K562 (cell line): ENCODE data around the gene NIPAL1. TPM values are rescaled to one million over a fixed set of nuclear protein-coding genes. Genes with fewer than 3 reads are reported as not detected.

Experiments used
- ATAC-seq: fragments of 200-7000 bp; cut with Tn5 transposase; 3 replicates; pipeline ENCODE4 v1.9.1; 2020; ENCODE audit warnings: moderate library complexity
- BruUV-seq: library from RNA; stranded (reverse); fragments of 400-500 nt; replicated peaks from 2 replicates; lab custom pipeline; 2021; lab: Mats Ljungman, UMichigan
- CTCF ChIA-PET: fragments of 300-600 bp; formaldehyde crosslinking; extraction: SDS; loops from one replicate; lab custom pipeline; 2021; ENCODE audit warnings: low intra/inter-chr PET ratio; lab: Yijun Ruan, JAX
- POLR2A ChIA-PET: fragments of 300-600, 350-650 bp; sonication (Branson Sonifier 250); formaldehyde crosslinking; extraction: SDS; loops from one replicate; lab custom pipeline; 2021; ENCODE audit warnings: antibody characterized with exemption, inconsistent platforms; lab: Yijun Ruan, JAX
- DNase-seq, 4 experiments: peaks; one replicate each; pipeline versions ENCODE4 v3.0.0 to v3.0.0-alpha.2; 2011 to 2018; ENCODE audit warnings: low spot score in 3 of 4, mixed read lengths in 3 of 4; ENCODE audit errors: extremely low read depth in 1 of 4
- FAIRE-seq: peaks from 2 replicates; lab custom pipeline; 2011; peaks lifted over from hg19 to GRCh38; lab: Jason Lieb, UNC
- H2AFZ ChIP-seq: 2 replicates; pipeline ENCODE4 v1.6.0; 2011; ENCODE audit warnings: low read depth, low read length, control low read depth, inconsistent platforms
- H3K27ac ChIP-seq: fragments of 200-600 bp; 3 replicates; pipeline ENCODE4 v1.8.0; 2011; ENCODE audit warnings: low read depth, mild to moderate bottlenecking, control low read depth, inconsistent platforms, low read length, moderate library complexity, mixed read lengths; ENCODE audit errors: extremely low read depth
- H3K27me3 ChIP-seq, 2 experiments: fragments of 300-600 bp in 1 of 2; 2 replicates in 1 of 2; 3 replicates in 1 of 2; pipeline versions ENCODE4 v1.6.0 to v1.8.0; 2011; ENCODE audit warnings: inconsistent platforms in 2 of 2, low read length in 2 of 2, mild to moderate bottlenecking in 1 of 2, mixed read lengths in 1 of 2, moderate library complexity in 1 of 2; ENCODE audit not compliant: control insufficient read depth in 2 of 2, insufficient read depth in 2 of 2
- H3K36me3 ChIP-seq: fragments of 300-600 bp; 3 replicates; pipeline ENCODE4 v1.8.0; 2011; ENCODE audit warnings: mild to moderate bottlenecking, low read length, inconsistent platforms; ENCODE audit not compliant: control insufficient read depth, insufficient read depth
- H3K4me1 ChIP-seq, 2 experiments: fragments of 200-600 bp in 1 of 2; replicated peaks in 1 of 2; 2 replicates in 1 of 2; 3 replicates in 1 of 2; pipeline versions ENCODE4 v1.5.1 to v1.8.0; 2011; ENCODE audit warnings: inconsistent platforms in 2 of 2, low read length in 2 of 2, mild to moderate bottlenecking in 1 of 2, mixed read lengths in 1 of 2, moderate library complexity in 1 of 2; ENCODE audit not compliant: control insufficient read depth in 2 of 2, insufficient read depth in 2 of 2
- H3K4me2 ChIP-seq: 2 replicates; pipeline ENCODE4 v1.6.1; 2011; ENCODE audit warnings: low read length, control low read depth, inconsistent platforms, mixed read lengths; ENCODE audit not compliant: insufficient read depth
- H3K4me3 ChIP-seq: fragments of 200-600 bp; sonication (generic), shearing (Covaris generic); 2 replicates; pipeline ENCODE4 v1.5.1; 2016; ENCODE audit warnings: control low read depth, inconsistent platforms
- H3K79me2 ChIP-seq: fragments of 200-600 bp; 3 replicates; pipeline ENCODE4 v1.8.0; 2011; ENCODE audit warnings: low read length, inconsistent platforms; ENCODE audit not compliant: control insufficient read depth, insufficient read depth
- H3K9ac ChIP-seq, 2 experiments: 2 replicates each; pipeline versions ENCODE4 v1.6.0 to v1.6.1; 2011; ENCODE audit warnings: low read depth in 2 of 2, low read length in 2 of 2, control low read depth in 1 of 2, inconsistent platforms in 1 of 2, mild to moderate bottlenecking in 1 of 2, mixed read lengths in 1 of 2; ENCODE audit not compliant: insufficient read depth in 1 of 2
- H3K9me1 ChIP-seq: one replicate; pipeline ENCODE4 v1.6.0; 2011; ENCODE audit warnings: inconsistent platforms, mild to moderate bottlenecking, low read length, moderate library complexity; ENCODE audit not compliant: control insufficient read depth, insufficient read depth
- H3K9me3 ChIP-seq: replicated peaks from 2 replicates; pipeline ENCODE4 v1.5.1; 2011; ENCODE audit warnings: low read depth, low read length, inconsistent platforms; ENCODE audit not compliant: control insufficient read depth, insufficient read depth
- H4K20me1 ChIP-seq: replicated peaks from 2 replicates; pipeline ENCODE4 v1.6.1; 2011; ENCODE audit warnings: low read length, inconsistent platforms, mixed read lengths; ENCODE audit not compliant: control insufficient read depth, insufficient read depth
- CREB3L1 ChIP-seq: fragments of 450-650 bp; IDR thresholded peaks from 2 replicates; pipeline ENCODE4 v1.6.1; 2014; ENCODE audit warnings: low read depth, mild to moderate bottlenecking, moderate library complexity, borderline replicate concordance
- EHMT2 ChIP-seq: fragments of 450-650 bp; IDR thresholded peaks from 2 replicates; pipeline ENCODE4 v1.6.1; 2018; ENCODE audit warnings: antibody characterized with exemption
- HDAC1 ChIP-seq, 2 experiments: fragments of 450-650 bp; IDR thresholded peaks; 2 replicates each; pipeline ENCODE4 v1.6.1; 2016 to 2017; ENCODE audit warnings: inconsistent platforms in 1 of 2, mild to moderate bottlenecking in 1 of 2, moderate library complexity in 1 of 2
- IRF9 ChIP-seq: fragments of 450-650 bp; IDR thresholded peaks from 2 replicates; pipeline ENCODE4 v1.6.1; 2016; ENCODE audit warnings: missing biosample characterization, missing genetic modification characterization
- KLF16 ChIP-seq: IDR thresholded peaks from 2 replicates; pipeline ENCODE4 v1.6.1; 2016; ENCODE audit warnings: antibody characterized with exemption
- NFE2L1 ChIP-seq: fragments of 450-650 bp; IDR thresholded peaks from 2 replicates; pipeline ENCODE4 v1.6.1; 2016; ENCODE audit warnings: missing genetic modification characterization, low read depth, mild to moderate bottlenecking, missing compliant biosample characterization, moderate library complexity, borderline replicate concordance
- RERE ChIP-seq: sonication (generic); formaldehyde crosslinking; IDR thresholded peaks from 2 replicates; pipeline ENCODE4 v1.8.0; 2023; ENCODE audit warnings: missing genetic modification reagents, mild to moderate bottlenecking, borderline replicate concordance
- SMARCA5 ChIP-seq: fragments of 450-650 bp; IDR thresholded peaks from 2 replicates; pipeline ENCODE4 v1.6.1; 2016
- ZNF592 ChIP-seq: fragments of 450-650 bp; IDR thresholded peaks from 2 replicates; pipeline ENCODE4 v1.6.1; 2017; ENCODE audit warnings: antibody characterized with exemption, mild to moderate bottlenecking
- ZSCAN32 ChIP-seq: fragments of 450-650 bp; formaldehyde crosslinking; IDR thresholded peaks from 2 replicates; pipeline ENCODE4 v1.4.0; 2020; ENCODE audit warnings: mild to moderate bottlenecking, moderate library complexity
- WGBS: fragments of 100-300 bp; shearing (Covaris generic); methylation state at CpG from one replicate; pipeline ENCODE4 v1.1.6; 2016; ENCODE audit warnings: low coverage, mixed read lengths; ENCODE audit not compliant: insufficient coverage; ENCODE audit errors: missing lambda C conversion rate; 5-methylcytosine and 5-hydroxymethylcytosine counted together
- in situ Hi-C: fragments of 300-500 bp; cut with MboI; formaldehyde crosslinking; loops from 4 replicates; pipeline ENCODE4 v1.15.0; 2018; ENCODE audit warnings: inconsistent platforms, mixed read lengths
- intact Hi-C: fragments of 100-400 bp; cut with micrococcal nuclease; formaldehyde crosslinking; loops from 2 replicates; pipeline ENCODE4 v1.14.2; 2022
- polyA plus RNA-seq, 8 experiments: library from polyadenylated mRNA; depleted of rRNA in 4 of 8; stranded (reverse) in 5 of 8; unstranded in 3 of 8; fragments of >200 nt; fragmentation: Nextera tagmentation in 2 of 8; fragmentation: Illumina TruSeq in 1 of 8; extraction: Ambion mirVana in 2 of 8; extraction: Trizol in 1 of 8; gene quantifications; 2 replicates each; pipeline versions ENCODE4 v1.2.1 to v1.2.3, GENCODE V29; 2011 to 2014; ENCODE audit warnings: inconsistent platforms in 1 of 8, missing spikeins in 1 of 8
- total RNA-seq, 7 experiments: library from RNA; depleted of rRNA in 6 of 7; stranded (reverse); fragments of >200 nt in 6 of 7; fragmentation: Illumina TruSeq in 2 of 7; extraction: Trizol in 2 of 7; gene quantifications; 2 replicates each; pipeline versions ENCODE4 v1.2.1 to v1.2.3, GENCODE V29; 2011 to 2021; ENCODE audit warnings: low replicate concordance in 1 of 7

The NIPAL1 gene
- total and polyA plus RNA-seq, 9 of the 15 experiments (the other 6 are each of a cell fraction or from before 2014, with no cell fraction given), result 0.03 to 0.43 (median 0.25) TPM

- H3K36me3 ChIP-seq, result no peaks in the 10 kb centered on the region
- no TSS peak for BruUV-seq
- FAIRE-seq, result no peak
- H3K9me3 ChIP-seq, result no peaks in the 10 kb centered on the region
- no peaks in the 10 kb centered on the region for H3K9me1 ChIP-seq
- WGBS, result 3% methylated on average over 2 of the region's 2 CpGs
- H3K4me2 ChIP-seq, result no peak overlapping the region
- H3K27ac ChIP-seq, result no peak overlapping the region
- in situ Hi-C loops (no loop called here), intact Hi-C loops (loop anchor here (5.0 kb wide), 1 partner anchor 69 kb away; no protein-coding TSS in a partner anchor)
- no peak overlapping the region for H3K4me3 ChIP-seq
- no peak overlapping the region for H2AFZ ChIP-seq
- peaks cover 10 to 16% of the 10 kb centered on the region in 2 experiments; a peak in 4 of 5 replicates for H3K27me3 ChIP-seq
- CTCF ChIA-PET, result no interaction called here
- H4K20me1 ChIP-seq, result no peaks in the 10 kb centered on the region
- POLR2A ChIA-PET, result interaction anchor here (0.8 to 2.2 kb wide), 3 partner anchors 11 to 69 kb away, joined by 3 to 6 read pairs (median 4); no protein-coding TSS in a partner anchor
- no peak for ATAC-seq
- H3K4me1 ChIP-seq, result peaks cover 4 to 13% of the 10 kb centered on the region in 2 experiments; a peak in 3 of 5 replicates
- no peak for DNase-seq
- no peak overlapping the region for H3K9ac ChIP-seq
- H3K79me2 ChIP-seq, result no peaks in the 10 kb centered on the region
- TF ChIP-seq CREB3L1 (no peak), RERE (CRISPR knock-in tag) (no peak), KLF16 (no peak), NFE2L1 (tag) (no peak), IRF9 (tag) (no peak), SMARCA5 (no peak), ZNF592 (no peak), HDAC1 (IDR thresholded peaks at IDR 0.05) (no peak), EHMT2 (no peak), ZSCAN32 (no peak)
Measured at GRCh38 chr4:48018112-48018511, 1.5 kb downstream of the NIPAL1 start.
